Progenitor cell of endocrine pancreas (in vitro differentiated cells): ENCODE results near the gene TLX2. TPM values are rescaled to one million over a fixed set of nuclear protein-coding genes. Genes with fewer than 3 reads are reported as not detected.

ENCODE experiments used
- DNase-seq: peaks from one replicate; pipeline ENCODE4 v3.0.0; 2021; ENCODE audit warnings: low spot score; ENCODE audit not compliant: unreplicated experiment
- H3K27ac Mint-ChIP-seq: 2 replicates; pipeline ENCODE4 v1.8.0; 2021; ENCODE audit warnings: mild to moderate bottlenecking, moderate library complexity, mixed read lengths
- H3K27me3 Mint-ChIP-seq: 2 replicates; pipeline ENCODE4 v1.8.0; 2021; ENCODE audit warnings: mixed read lengths
- H3K36me3 Mint-ChIP-seq: 2 replicates; pipeline ENCODE4 v1.8.0; 2022; ENCODE audit warnings: mixed read lengths; ENCODE audit not compliant: insufficient read depth
- H3K4me1 Mint-ChIP-seq: 2 replicates; pipeline ENCODE4 v1.8.0; 2021; ENCODE audit warnings: low read depth, mixed read lengths
- H3K4me3 Mint-ChIP-seq: 2 replicates; pipeline ENCODE4 v1.8.0; 2021; ENCODE audit warnings: low read depth, mild to moderate bottlenecking, moderate library complexity, mixed read lengths
- H3K9me3 Mint-ChIP-seq: 2 replicates; pipeline ENCODE4 v1.8.0; 2021; ENCODE audit warnings: low read depth, mixed read lengths
- total RNA-seq: library from RNA; stranded (reverse); gene quantifications from 2 replicates; pipeline ENCODE4 v1.2.1, GENCODE V29; 2021
- TF ChIP-seq, protein P1 (sequence below): fragments of 200-600 bp; sonication (generic); IDR thresholded peaks from one replicate; pipeline ENCODE4 v1.5.0; 2021; ENCODE audit warnings: antibody characterized with exemption, mild to moderate bottlenecking; ENCODE audit not compliant: unreplicated experiment

TLX2 gene
- total RNA-seq, 1 donor from 2014 or later = not detected

- no peak for DNase-seq
- Mint-ChIP-seq H3K9me3 (no peaks in the 10 kb centered on the region), H3K27ac (peak overlapping the region; percentile 100), H3K27me3 (peaks cover 36% of the 10 kb centered on the region), H3K4me1 (peaks cover 27% of the 10 kb centered on the region), H3K36me3 (peaks cover 12% of the 10 kb centered on the region), H3K4me3 (peak overlapping the region; percentile 99)
- TF ChIP-seq, protein P1, sequence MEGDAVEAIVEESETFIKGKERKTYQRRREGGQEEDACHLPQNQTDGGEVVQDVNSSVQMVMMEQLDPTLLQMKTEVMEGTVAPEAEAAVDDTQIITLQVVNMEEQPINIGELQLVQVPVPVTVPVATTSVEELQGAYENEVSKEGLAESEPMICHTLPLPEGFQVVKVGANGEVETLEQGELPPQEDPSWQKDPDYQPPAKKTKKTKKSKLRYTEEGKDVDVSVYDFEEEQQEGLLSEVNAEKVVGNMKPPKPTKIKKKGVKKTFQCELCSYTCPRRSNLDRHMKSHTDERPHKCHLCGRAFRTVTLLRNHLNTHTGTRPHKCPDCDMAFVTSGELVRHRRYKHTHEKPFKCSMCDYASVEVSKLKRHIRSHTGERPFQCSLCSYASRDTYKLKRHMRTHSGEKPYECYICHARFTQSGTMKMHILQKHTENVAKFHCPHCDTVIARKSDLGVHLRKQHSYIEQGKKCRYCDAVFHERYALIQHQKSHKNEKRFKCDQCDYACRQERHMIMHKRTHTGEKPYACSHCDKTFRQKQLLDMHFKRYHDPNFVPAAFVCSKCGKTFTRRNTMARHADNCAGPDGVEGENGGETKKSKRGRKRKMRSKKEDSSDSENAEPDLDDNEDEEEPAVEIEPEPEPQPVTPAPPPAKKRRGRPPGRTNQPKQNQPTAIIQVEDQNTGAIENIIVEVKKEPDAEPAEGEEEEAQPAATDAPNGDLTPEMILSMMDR = no peak
Observed at GRCh38 chr2:74507926-74508520, 6.2 kb upstream of the TLX2 start.

GRCh38 chr2:74510272-74510671 is 4.0 kb upstream of the TLX2 start:
- H3K27me3 Mint-ChIP-seq = peaks cover 47% of the 10 kb centered on the region
- TF ChIP-seq, protein P1 = no peak
- H3K36me3 Mint-ChIP-seq = peaks cover 1% of the 10 kb centered on the region
- no peaks in the 10 kb centered on the region for H3K9me3 Mint-ChIP-seq
- no peak overlapping the region for H3K27ac Mint-ChIP-seq
- H3K4me1 Mint-ChIP-seq = peaks cover 18% of the 10 kb centered on the region
- DNase-seq = no peak
- H3K4me3 Mint-ChIP-seq = no peak overlapping the region

DNA sequence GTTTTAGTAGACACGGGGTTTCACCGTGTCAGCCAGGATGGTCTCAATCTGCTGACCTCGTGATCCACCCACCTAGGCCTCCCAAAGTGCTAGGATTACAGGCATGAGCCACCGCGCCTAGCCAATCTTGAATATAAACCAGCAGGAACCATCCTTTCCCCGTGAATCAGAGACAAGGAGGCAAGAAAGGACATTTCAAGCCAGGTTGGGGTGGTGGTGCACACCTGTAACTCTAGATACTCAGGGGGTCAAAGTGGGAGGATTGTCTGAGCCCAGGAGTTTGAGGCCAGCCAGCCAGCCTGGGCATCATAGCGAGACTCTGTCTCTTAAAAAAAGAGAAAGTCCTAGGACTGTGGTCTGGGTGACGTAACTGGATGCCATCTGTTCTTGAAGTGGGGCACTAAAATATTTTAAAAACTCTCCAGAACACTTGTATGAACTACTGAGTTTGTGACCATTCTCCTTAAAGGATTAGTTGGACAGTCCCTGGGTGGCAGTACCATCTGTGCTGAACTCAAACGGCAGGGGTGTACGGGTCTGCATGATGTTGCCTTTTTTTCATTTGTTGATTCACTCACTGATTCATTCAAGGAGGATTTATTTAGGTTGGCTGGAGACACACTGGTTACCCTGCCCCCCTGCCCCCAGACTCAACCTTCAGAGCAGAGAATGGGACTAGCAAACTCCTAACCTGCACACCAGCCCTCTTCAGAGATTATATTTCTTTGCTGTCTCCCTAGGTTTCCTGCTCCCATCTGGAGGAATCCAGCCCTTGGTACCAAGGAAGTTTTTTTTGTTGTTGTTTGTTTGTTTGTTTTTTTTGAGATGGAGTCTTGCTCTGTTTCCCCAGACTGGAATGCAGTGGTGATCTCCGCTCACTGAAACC is 2.9 kb upstream of the TLX2 start:
- Mint-ChIP-seq H3K9me3 (no peaks in the 10 kb centered on the region), H3K36me3 (no peaks in the 10 kb centered on the region), H3K27ac (no peak overlapping the region), H3K27me3 (peaks cover 54% of the 10 kb centered on the region), H3K4me1 (peaks cover 18% of the 10 kb centered on the region), H3K4me3 (no peak overlapping the region)
- TF ChIP-seq, protein P1 = no peak
- no peak for DNase-seq

- Mint-ChIP-seq H3K9me3 (no peaks in the 10 kb centered on the region), H3K36me3 (no peaks in the 10 kb centered on the region), H3K4me1 (peaks cover 11% of the 10 kb centered on the region), H3K27ac (peak overlapping the region; percentile 78), H3K27me3 (peaks cover 70% of the 10 kb centered on the region), H3K4me3 (no peak overlapping the region)
- TF ChIP-seq, protein P1 = no peak
- DNase-seq = no peak
Observed at GRCh38 chr2:74512744-74513604, 1.3 kb upstream of the TLX2 start.
